ENCODE measurements around the gene OBP2A.

Gene OBP2A

GRCh38 chr9:135555203-135555602 lies 9.3 kb downstream of the OBP2A start:
- no peaks in the 10 kb centered on the region for H3K9me3 ChIP-seq (ENCODE audit: low read depth, low read length)
- no peaks in the 10 kb centered on the region for H3K36me3 ChIP-seq (ENCODE audit: insufficient read depth, low read length)
- H3K9ac ChIP-seq (ENCODE audit: insufficient read length): no peak overlapping the region
- no peak overlapping the region for H3K4me3 ChIP-seq
- no peak overlapping the region for H3K27ac ChIP-seq
- no peak for TF ChIP-seq POLR2AphosphoS5 (IDR thresholded peaks at IDR 0.05; ENCODE audit: borderline replicate concordance, low read depth, low read length)
- TF ChIP-seq EZH2 (IDR thresholded peaks at IDR 0.05): no peak
- no peak for TF ChIP-seq FOXP2 (optimal IDR thresholded peaks at IDR 0.05; ENCODE audit: control extremely low read depth, extremely low read length, insufficient read depth)
- DNase-seq (ENCODE audit: low read depth, low spot score): no peak

GRCh38 chr9:135555910-135556309 lies 10.0 kb downstream of the OBP2A start:
- H3K36me3 ChIP-seq (ENCODE audit: insufficient read depth, low read length): no peaks in the 10 kb centered on the region
- H3K9me3 ChIP-seq (ENCODE audit: low read depth, low read length): no peaks in the 10 kb centered on the region
- H3K27ac ChIP-seq: no peak overlapping the region
- no peak for DNase-seq (ENCODE audit: low read depth, low spot score)
- no peak overlapping the region for H3K4me3 ChIP-seq
- H3K9ac ChIP-seq (ENCODE audit: insufficient read length): no peak overlapping the region
- TF ChIP-seq FOXP2 (optimal IDR thresholded peaks at IDR 0.05; ENCODE audit: control extremely low read depth, extremely low read length, insufficient read depth): no peak
- no peak for TF ChIP-seq EZH2 (IDR thresholded peaks at IDR 0.05)
- no peak for TF ChIP-seq POLR2AphosphoS5 (IDR thresholded peaks at IDR 0.05; ENCODE audit: borderline replicate concordance, low read depth, low read length)

GRCh38 chr9:135559606-135560005 lies 13.7 kb downstream of the OBP2A start:
- Histone ChIP-seq H3K9me3 (ENCODE audit: low read depth, low read length) (no peaks in the 10 kb centered on the region), H3K4me3 (no peak overlapping the region), H3K36me3 (ENCODE audit: insufficient read depth, low read length) (no peaks in the 10 kb centered on the region), H3K27ac (no peak overlapping the region), H3K9ac (ENCODE audit: insufficient read length) (no peak overlapping the region)
- TF ChIP-seq POLR2AphosphoS5 (IDR thresholded peaks at IDR 0.05; ENCODE audit: borderline replicate concordance, low read depth, low read length) (no peak), EZH2 (IDR thresholded peaks at IDR 0.05) (no peak), FOXP2 (optimal IDR thresholded peaks at IDR 0.05; ENCODE audit: control extremely low read depth, extremely low read length, insufficient read depth) (no peak)
- no peak for DNase-seq (ENCODE audit: low read depth, low spot score)

- Histone ChIP-seq H3K9me3 (ENCODE audit: low read depth, low read length) (no peaks in the 10 kb centered on the region), H3K9ac (ENCODE audit: insufficient read length) (no peak within 1 kb of the TSS), H3K27ac (no peak within 1 kb of the TSS), H3K36me3 (ENCODE audit: insufficient read depth, low read length) (no peaks in the 10 kb centered on the region), H3K4me3 (no peak within 1 kb of the TSS)
- DNase-seq (ENCODE audit: low read depth, low spot score): no peak
- no peak for TF ChIP-seq EZH2 (IDR thresholded peaks at IDR 0.05)
- no peak for TF ChIP-seq FOXP2 (optimal IDR thresholded peaks at IDR 0.05; ENCODE audit: control extremely low read depth, extremely low read length, insufficient read depth)
- TF ChIP-seq POLR2AphosphoS5 (IDR thresholded peaks at IDR 0.05; ENCODE audit: borderline replicate concordance, low read depth, low read length): no peak
Observed at GRCh38 chr9:135561391-135562234, 15.7 kb downstream of the OBP2A start, which contains the start of gene PAEP. TSS of gene PAEP (plus strand) at chr9:135561756.

GRCh38 chr9:135562235-135562745 lies 16.4 kb downstream of the OBP2A start:
- H3K9ac ChIP-seq (ENCODE audit: insufficient read length): no peak overlapping the region
- H3K27ac ChIP-seq: no peak overlapping the region
- TF ChIP-seq POLR2AphosphoS5 (IDR thresholded peaks at IDR 0.05; ENCODE audit: borderline replicate concordance, low read depth, low read length) (no peak), FOXP2 (optimal IDR thresholded peaks at IDR 0.05; ENCODE audit: control extremely low read depth, extremely low read length, insufficient read depth) (no peak)
- DNase-seq (ENCODE audit: low read depth, low spot score): no peak
- no peaks in the 10 kb centered on the region for H3K36me3 ChIP-seq (ENCODE audit: insufficient read depth, low read length)
- H3K9me3 ChIP-seq (ENCODE audit: low read depth, low read length): no peaks in the 10 kb centered on the region
- H3K4me3 ChIP-seq: no peak overlapping the region

- DNase-seq (ENCODE audit: low read depth, low spot score): no peak
Observed at GRCh38 chr9:135563039-135563476, 17.1 kb downstream of the OBP2A start.

GRCh38 chr9:135563858-135564257 lies 17.9 kb downstream of the OBP2A start:
- Histone ChIP-seq H3K27ac (no peak overlapping the region), H3K9me3 (ENCODE audit: low read depth, low read length) (no peaks in the 10 kb centered on the region), H3K36me3 (ENCODE audit: insufficient read depth, low read length) (no peaks in the 10 kb centered on the region), H3K4me3 (no peak overlapping the region), H3K9ac (ENCODE audit: insufficient read length) (no peak overlapping the region)
- no peak for DNase-seq (ENCODE audit: low read depth, low spot score)
- TF ChIP-seq POLR2AphosphoS5 (IDR thresholded peaks at IDR 0.05; ENCODE audit: borderline replicate concordance, low read depth, low read length) (no peak), FOXP2 (optimal IDR thresholded peaks at IDR 0.05; ENCODE audit: control extremely low read depth, extremely low read length, insufficient read depth) (no peak), EZH2 (IDR thresholded peaks at IDR 0.05) (no peak)

More at GRCh38 chr9:135563039-135563476, 17.1 kb downstream of the OBP2A start:
- Histone ChIP-seq H3K4me3 (no peak overlapping the region), H3K9me3 (ENCODE audit: low read depth, low read length) (no peaks in the 10 kb centered on the region), H3K9ac (ENCODE audit: insufficient read length) (no peak overlapping the region), H3K36me3 (ENCODE audit: insufficient read depth, low read length) (no peaks in the 10 kb centered on the region), H3K27ac (no peak overlapping the region)
- TF ChIP-seq EZH2 (IDR thresholded peaks at IDR 0.05): no peak
- no peak for TF ChIP-seq POLR2AphosphoS5 (IDR thresholded peaks at IDR 0.05; ENCODE audit: borderline replicate concordance, low read depth, low read length)
- no peak for TF ChIP-seq FOXP2 (optimal IDR thresholded peaks at IDR 0.05; ENCODE audit: control extremely low read depth, extremely low read length, insufficient read depth)

GRCh38 chr9:135565141-135565628 lies 19.3 kb downstream of the OBP2A start:
- Histone ChIP-seq H3K9ac (ENCODE audit: insufficient read length) (no peak overlapping the region), H3K36me3 (ENCODE audit: insufficient read depth, low read length) (no peaks in the 10 kb centered on the region), H3K4me3 (no peak overlapping the region), H3K9me3 (ENCODE audit: low read depth, low read length) (no peaks in the 10 kb centered on the region), H3K27ac (no peak overlapping the region)
- no peak for TF ChIP-seq FOXP2 (optimal IDR thresholded peaks at IDR 0.05; ENCODE audit: control extremely low read depth, extremely low read length, insufficient read depth)
- TF ChIP-seq EZH2 (IDR thresholded peaks at IDR 0.05): no peak
- no peak for TF ChIP-seq POLR2AphosphoS5 (IDR thresholded peaks at IDR 0.05; ENCODE audit: borderline replicate concordance, low read depth, low read length)
- DNase-seq (ENCODE audit: low read depth, low spot score): no peak

All from SK-N-MC (cell line).